Colonic mucosa (tissue), 4 donors: Measurements from ENCODE around the gene CHD3. TPM values are rescaled to one million over a fixed set of nuclear protein-coding genes. Genes with fewer than 3 reads are reported as not detected.
A peak's percentile ranks its signal among the peaks of the same experiment; 100 is the strongest.

ENCODE experiments used
- DNase-seq: peaks from one replicate; pipeline ENCODE4 v3.0.0-alpha.2; 2020
- H3K27ac ChIP-seq: fragments of 200-600 bp; one replicate; pipeline ENCODE4 v1.8.0; 2021
- H3K27me3 ChIP-seq: fragments of 200-600 bp; one replicate; pipeline ENCODE4 v1.8.0; 2021
- H3K36me3 ChIP-seq: fragments of 200-600 bp; one replicate; pipeline ENCODE4 v1.8.0; 2021
- H3K4me1 ChIP-seq: fragments of 200-600 bp; one replicate; pipeline ENCODE4 v1.8.0; 2021; ENCODE audit warnings: mild to moderate bottlenecking
- H3K4me3 ChIP-seq: fragments of 200-600 bp; one replicate; pipeline ENCODE4 v1.8.0; 2021
- H3K9ac ChIP-seq, 2 donors: one replicate each; pipeline ENCODE4 v1.7.0; 2013; ENCODE audit warnings: control low read depth in 2 of 2, low read depth in 2 of 2, low read length in 2 of 2
- H3K9me3 ChIP-seq: fragments of 200-600 bp; one replicate; pipeline ENCODE4 v1.8.0; 2021
- intact Hi-C: fragments of 100-400 bp; cut with DNase I; formaldehyde crosslinking; loops from one replicate; pipeline ENCODE4 v1.14.1; 2022
- total RNA-seq, 2 donors: library from RNA; stranded (reverse); fragmentation: NEBNext Ultra II Directional in 1 of 2; extraction: Animal tissue kit (Norgen Biotek cat#: 25700) in 1 of 2; gene quantifications; one replicate each; pipeline ENCODE4 v1.2.1, GENCODE V29; 2021
- TF ChIP-seq, protein P1 (sequence below): fragments of 200-600 bp; IDR thresholded peaks from one replicate; pipeline ENCODE4 v1.8.0; 2022; ENCODE audit warnings: antibody characterized with exemption, mild to moderate bottlenecking
- donor health status: healthy.
- donor health status: DM: no; HTN: no; CAD: no.
- donor health status: DM: no; HTN: no; CAD: no.

The CHD3 gene
- total RNA-seq, 2 donors from 2014 or later = 56.3 to 108 TPM

DNA sequence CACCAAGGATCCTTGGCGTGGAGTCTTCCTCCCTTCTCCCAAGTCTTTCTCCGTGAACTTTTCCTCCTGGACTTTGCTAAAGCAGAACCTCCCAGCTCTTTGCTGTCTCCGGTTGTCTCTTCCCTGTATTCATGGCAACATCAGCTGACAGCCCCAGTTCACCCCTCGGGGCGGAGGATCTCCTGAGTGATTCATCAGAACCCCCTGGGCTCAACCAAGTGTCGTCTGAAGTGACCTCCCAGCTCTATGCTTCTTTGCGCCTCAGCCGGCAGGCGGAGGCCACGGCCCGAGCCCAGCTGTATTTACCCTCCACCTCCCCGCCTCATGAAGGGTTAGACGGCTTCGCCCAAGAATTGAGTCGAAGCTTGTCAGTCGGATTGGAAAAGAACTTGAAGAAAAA lies 44.4 kb downstream of the CHD3 start:
- Histone ChIP-seq H3K36me3 (no peaks in the 10 kb centered on the region), H3K27me3 (no peaks in the 10 kb centered on the region), H3K9me3 (no peaks in the 10 kb centered on the region), H3K9ac (peak overlapping the region; percentile 86 to 98), H3K4me3 (peak overlapping the region; percentile 95), H3K4me1 (no peaks in the 10 kb centered on the region), H3K27ac (peak overlapping the region; percentile 72)
- peak; percentile 61 for DNase-seq
- intact Hi-C loops = no loop called here
- TF ChIP-seq, protein P1, sequence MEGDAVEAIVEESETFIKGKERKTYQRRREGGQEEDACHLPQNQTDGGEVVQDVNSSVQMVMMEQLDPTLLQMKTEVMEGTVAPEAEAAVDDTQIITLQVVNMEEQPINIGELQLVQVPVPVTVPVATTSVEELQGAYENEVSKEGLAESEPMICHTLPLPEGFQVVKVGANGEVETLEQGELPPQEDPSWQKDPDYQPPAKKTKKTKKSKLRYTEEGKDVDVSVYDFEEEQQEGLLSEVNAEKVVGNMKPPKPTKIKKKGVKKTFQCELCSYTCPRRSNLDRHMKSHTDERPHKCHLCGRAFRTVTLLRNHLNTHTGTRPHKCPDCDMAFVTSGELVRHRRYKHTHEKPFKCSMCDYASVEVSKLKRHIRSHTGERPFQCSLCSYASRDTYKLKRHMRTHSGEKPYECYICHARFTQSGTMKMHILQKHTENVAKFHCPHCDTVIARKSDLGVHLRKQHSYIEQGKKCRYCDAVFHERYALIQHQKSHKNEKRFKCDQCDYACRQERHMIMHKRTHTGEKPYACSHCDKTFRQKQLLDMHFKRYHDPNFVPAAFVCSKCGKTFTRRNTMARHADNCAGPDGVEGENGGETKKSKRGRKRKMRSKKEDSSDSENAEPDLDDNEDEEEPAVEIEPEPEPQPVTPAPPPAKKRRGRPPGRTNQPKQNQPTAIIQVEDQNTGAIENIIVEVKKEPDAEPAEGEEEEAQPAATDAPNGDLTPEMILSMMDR = no peak

DNA sequence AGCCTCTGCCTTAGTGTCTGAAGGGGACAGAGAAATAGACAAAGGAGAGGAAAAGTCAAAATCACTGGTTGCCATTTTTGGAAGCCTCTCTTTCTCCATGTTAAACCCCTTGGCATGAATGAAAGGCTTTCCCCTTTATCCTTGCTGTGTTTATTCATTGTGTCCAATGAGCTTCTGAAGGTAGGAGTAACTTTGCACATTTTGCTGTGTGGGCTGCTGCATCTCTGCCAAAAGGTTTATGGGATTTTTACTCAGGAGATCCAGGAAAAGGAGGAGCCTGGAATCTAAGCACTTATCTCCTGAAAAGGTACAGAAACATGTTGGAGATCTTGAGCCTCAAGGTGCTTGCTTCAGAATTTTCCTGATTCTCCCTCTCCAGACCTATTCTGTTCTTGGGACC lies 47.3 kb downstream of the CHD3 start:
- Histone ChIP-seq H3K4me3 (no peak overlapping the region), H3K9ac (no peak overlapping the region), H3K36me3 (no peaks in the 10 kb centered on the region), H3K27me3 (no peaks in the 10 kb centered on the region), H3K4me1 (no peaks in the 10 kb centered on the region), H3K27ac (no peak overlapping the region), H3K9me3 (no peaks in the 10 kb centered on the region)
- DNase-seq = no peak
- intact Hi-C loops = no loop called here
- TF ChIP-seq, protein P1 = no peak

DNA sequence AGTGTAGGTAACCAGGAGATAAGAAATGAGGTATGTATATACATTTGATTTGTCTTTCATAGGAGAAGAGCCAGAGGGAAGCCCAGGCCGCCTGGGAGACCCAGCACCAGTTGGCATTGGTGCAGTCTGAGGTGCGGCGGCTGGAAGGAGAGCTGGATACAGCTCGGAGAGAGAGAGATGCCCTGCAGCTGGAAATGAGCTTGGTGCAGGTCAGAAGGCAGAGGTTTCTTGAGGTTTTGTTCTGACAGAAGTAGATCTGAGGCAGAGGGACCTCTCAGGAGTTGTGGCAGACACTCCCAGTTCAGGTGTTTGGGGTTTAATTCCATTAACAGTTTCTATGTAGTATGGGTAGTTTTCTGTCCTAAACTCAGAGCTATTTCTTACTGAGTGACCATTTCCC lies 51.4 kb downstream of the CHD3 start:
- TF ChIP-seq, protein P1 = no peak
- no peak for DNase-seq
- no peaks in the 10 kb centered on the region for H3K9me3 ChIP-seq
- intact Hi-C loops = no loop called here
- no peak overlapping the region for H3K27ac ChIP-seq
- H3K4me1 ChIP-seq = no peaks in the 10 kb centered on the region
- no peaks in the 10 kb centered on the region for H3K27me3 ChIP-seq
- H3K9ac ChIP-seq = no peak overlapping the region
- H3K36me3 ChIP-seq = no peaks in the 10 kb centered on the region
- no peak overlapping the region for H3K4me3 ChIP-seq

DNA sequence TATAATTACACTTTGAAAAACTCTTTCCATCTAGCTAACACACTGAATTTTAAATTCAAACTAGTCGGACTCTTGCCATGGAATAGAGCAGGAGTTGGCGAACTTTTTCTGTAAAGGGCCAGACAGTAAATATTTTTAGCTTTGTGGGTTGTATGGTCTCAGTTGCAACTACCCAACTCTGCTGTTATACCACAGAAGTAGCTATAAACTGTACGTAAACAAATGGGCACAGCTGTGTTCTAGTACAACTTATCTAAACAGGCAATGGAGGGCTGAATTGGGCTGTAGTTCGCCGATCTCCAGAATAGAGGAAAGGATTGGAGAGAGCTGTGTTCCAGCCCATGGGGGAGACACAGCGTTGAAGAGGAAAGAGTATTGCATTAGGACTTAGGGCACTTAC lies 52.2 kb downstream of the CHD3 start:
- H3K27ac ChIP-seq = no peak overlapping the region
- H3K9ac ChIP-seq = no peak overlapping the region
- TF ChIP-seq, protein P1 = no peak
- no peak overlapping the region for H3K4me3 ChIP-seq
- H3K4me1 ChIP-seq = no peaks in the 10 kb centered on the region
- DNase-seq = no peak
- no peaks in the 10 kb centered on the region for H3K27me3 ChIP-seq
- no peaks in the 10 kb centered on the region for H3K9me3 ChIP-seq
- no peaks in the 10 kb centered on the region for H3K36me3 ChIP-seq
- intact Hi-C loops = no loop called here

DNA sequence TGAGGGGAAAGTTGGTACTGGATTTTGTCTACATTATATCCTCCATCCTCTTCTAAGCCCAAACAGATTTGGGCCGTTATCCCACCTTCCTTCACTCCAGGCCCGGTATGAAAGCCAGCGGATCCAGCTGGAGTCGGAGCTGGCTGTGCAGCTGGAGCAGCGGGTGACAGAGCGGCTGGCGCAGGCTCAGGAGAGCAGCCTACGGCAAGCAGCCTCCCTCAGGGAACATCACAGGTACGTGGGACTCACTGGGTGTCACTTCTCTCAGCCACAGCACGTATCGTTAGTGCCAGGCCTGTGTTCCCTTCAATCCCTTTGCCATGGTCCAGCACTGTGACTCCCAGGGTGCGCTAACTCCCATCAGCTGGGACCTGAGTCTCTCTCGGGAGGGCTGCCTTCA lies 54.7 kb downstream of the CHD3 start:
- Histone ChIP-seq H3K9me3 (no peaks in the 10 kb centered on the region), H3K27me3 (no peaks in the 10 kb centered on the region), H3K4me3 (no peak overlapping the region), H3K36me3 (peaks cover 8% of the 10 kb centered on the region), H3K4me1 (no peaks in the 10 kb centered on the region), H3K9ac (no peak overlapping the region), H3K27ac (no peak overlapping the region)
- no peak for DNase-seq
- TF ChIP-seq, protein P1 = no peak
- intact Hi-C loops = no loop called here

DNA sequence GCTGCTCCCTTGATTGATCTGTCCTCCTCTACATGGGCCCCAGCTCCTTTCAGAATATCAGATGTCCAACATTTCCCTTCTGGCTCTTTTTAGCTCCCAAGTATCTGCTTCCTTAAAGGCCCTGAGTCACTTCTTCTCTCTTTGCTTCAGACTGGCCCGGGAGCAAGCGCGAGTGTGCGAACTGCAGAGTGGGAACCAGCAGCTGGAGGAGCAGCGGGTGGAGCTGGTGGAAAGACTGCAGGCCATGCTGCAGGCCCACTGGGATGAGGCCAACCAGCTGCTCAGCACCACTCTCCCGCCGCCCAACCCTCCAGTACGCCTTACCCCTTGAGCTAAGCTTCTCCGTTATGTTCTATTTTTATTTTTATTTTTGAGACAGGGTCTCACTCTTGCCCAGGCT lies 55.7 kb downstream of the CHD3 start:
- no peak for DNase-seq
- Histone ChIP-seq H3K27me3 (no peaks in the 10 kb centered on the region), H3K4me3 (no peak overlapping the region), H3K4me1 (no peaks in the 10 kb centered on the region), H3K36me3 (peaks cover 8% of the 10 kb centered on the region), H3K9me3 (no peaks in the 10 kb centered on the region), H3K27ac (no peak overlapping the region), H3K9ac (no peak overlapping the region)
- intact Hi-C loops = no loop called here
- TF ChIP-seq, protein P1 = no peak
